ENCODE data around the gene LPCAT4.
"Not testable (repeated sequence)": the region's sequence is repeated elsewhere in the genome, so short reads cannot be mapped to it uniquely, and the experiment has no call there.

The LPCAT4 gene

DNA sequence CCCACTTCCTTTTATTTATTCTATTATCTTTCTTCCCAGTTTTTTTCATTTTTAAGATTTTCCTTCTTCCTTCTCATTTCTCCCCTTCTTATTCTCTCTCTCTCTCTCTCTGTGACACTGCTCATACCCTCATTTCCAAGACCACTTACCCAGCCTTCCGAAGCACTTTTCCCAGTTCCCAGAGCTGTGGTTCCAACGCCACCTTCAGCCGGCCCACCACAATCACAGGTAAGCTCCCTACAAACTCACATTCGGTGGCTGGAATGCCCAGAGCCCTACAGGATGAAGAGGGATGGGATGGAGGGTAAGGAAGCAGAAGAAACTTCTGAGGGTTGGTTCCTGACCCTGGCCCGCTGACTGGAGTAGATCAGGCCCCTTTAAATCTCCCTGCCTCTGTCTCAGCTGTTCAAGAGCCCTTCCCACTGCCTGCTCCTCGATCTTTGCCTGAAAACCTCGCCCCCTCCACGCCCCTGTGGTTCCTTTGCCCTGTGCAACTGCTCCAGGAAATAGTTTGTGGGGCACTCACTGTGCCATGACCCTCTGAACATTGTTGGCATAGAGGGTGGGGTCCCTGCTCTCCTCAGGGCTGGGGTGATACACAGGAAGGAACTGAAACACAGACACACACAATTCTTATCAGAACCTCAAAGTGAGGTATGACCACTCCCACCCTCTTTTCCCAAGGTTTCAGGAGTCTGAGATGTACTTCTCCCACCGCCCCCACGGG, 4.8 kb downstream of the LPCAT4 start:
- DNase-seq: no peak

DNA sequence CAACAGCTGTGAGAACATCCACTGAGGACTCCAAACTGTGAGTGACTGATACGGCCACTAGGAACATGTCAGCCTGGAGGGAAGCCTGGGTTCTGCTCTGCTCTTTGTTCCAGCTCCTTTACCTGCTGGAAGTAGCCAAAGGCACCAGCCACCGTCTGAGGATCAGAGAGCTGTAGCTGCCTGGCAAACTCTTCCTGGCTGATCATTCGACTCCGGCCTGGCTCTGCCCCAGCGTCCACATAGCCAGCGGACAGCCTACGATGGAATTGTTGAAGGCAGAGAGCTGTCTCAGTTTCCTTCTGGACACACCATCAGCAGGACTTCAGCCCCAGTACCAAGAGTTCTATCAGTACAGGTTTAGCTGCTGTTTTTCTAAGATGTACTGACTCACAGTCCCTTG, 5.7 kb downstream of the LPCAT4 start:
- DNase-seq: no peak

DNA sequence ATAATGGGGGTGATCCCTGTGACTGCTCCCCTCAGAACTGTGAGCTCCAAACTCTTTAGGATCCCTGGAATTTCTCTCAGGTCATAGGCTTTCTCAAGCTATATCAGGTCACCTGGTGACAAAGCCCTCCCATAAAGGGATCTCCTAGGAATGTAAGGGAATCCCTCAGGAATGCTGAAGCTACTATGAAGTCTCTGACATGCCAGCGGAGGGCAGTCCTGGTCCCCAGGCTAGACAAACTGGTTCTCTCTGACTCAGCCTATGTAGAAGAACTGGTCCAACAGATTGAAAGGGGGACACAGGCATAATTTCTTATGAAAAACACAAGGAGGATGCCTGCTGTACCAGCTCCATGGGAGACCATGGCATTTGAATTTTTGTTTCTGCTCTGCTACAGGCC, 6.7 kb downstream of the LPCAT4 start:
- DNase-seq: no peak

DNA sequence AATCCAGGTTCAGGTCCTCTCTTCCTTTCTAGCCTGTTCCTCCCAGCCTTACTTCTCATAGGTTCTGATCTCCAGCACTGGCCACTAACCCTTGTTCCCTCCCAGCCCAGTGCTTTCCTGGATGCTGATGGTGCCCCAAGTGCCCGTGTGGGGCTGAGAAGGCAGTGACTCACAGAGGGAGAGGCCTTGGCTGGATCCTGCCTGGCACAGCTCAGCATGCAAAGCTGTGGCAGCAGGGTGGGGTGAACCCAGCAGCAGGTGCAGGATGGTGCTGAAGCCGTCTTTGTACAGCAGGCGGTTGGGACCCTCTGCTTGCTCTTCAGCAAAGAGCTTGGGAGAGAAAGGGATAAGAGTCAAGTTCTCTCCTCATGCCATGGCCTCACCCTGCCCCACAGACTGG, 7.6 kb downstream of the LPCAT4 start:
- no peak for DNase-seq

DNA sequence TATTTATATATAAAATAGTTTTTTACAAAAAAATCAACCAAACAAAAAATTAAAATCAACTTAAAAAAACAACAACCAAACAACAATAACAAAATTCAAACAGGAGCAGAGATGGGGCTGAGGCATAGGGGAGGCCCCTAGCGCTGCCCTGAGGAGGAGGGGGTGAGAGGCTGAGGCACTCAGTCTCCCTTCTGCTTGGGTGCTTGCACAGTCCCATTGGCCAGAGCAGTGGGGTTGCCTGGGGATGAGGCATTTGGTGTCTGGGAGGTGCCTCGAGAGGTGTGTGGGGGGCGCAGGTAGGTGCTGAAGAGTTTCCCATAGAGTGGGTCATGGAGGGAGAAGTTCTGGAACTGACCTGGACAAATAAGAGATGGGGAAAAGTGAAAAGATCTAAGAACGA, 8.0 kb downstream of the LPCAT4 start:
- no peak for DNase-seq

DNA sequence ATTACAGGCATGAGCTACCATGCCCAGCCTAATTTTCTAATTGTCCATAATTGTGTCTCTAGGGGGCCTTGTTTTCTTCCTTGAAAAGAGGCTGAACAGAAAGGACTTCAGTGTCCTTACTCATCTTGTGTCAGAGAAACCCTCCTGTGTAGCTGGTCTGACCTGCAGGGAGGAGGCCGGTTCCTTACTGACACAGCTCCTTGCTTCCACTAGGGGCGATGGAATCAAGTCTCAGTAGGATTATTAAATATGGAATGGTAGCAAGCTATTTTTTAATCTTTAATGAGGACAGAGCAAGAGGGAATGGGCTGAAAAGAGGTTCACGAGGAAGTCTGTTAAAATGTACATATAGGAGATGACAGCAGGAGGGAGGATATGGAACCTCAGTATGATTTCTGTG, 8.6 kb downstream of the LPCAT4 start:
- DNase-seq: no peak

DNA sequence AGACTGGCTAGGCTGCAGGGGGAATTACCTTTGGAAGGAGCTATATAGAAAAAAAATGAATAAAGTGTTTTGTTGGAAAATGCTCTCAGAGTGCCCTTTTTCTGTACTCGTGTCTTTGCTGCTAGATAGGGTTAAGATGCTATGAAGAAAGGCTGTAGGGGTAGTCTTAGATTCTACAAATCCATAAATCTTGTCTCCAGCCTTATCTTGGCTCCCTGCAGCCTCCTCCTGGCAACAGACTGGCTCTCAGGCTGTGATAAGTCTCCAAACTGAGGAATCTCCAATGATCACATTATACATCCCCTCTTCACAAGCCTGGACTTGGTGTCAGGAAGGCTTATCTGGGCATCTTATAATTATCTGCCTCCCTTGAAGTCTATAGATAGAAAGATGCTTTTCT, 9.3 kb downstream of the LPCAT4 start:
- no peak for DNase-seq

DNA sequence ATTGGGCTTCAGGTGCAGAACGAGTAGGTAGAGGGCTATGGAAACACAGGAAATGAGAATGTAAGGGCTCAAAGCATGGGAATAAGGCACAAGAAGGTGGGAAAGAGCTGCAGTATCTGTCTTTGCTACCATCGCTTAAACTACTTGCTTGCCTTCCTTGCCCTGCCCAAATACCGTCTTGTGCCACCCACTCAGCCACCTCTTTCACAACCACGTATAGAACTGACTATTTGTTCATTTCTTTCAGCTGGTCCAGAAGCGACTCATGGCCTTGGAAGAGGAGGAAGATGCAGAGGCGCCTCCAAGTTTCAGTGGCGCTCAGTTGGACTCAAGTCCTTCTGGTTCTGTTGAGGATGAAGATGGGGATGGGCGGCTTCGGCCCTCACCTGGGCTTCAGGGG, 11.8 kb downstream of the LPCAT4 start:
- DNase-seq: no peak

DNA sequence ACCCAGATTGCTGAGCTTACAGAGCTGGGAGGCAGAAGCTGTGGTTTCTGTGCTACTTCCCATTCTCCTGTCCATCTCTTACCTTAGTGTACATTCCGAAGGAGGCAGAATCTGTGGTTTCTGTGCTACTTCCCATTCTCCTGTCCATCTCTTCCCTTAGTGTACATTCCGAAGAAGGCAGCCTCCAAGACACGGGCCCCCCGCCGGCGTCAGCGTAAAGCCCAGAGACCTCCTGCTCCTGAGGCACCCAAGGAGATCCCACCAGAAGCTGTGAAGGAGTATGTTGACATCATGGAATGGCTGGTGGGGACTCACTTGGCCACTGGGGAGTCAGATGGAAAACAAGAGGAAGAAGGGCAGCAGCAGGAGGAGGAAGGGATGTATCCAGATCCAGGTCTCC, 12.7 kb downstream of the LPCAT4 start:
- no peak for DNase-seq

DNA sequence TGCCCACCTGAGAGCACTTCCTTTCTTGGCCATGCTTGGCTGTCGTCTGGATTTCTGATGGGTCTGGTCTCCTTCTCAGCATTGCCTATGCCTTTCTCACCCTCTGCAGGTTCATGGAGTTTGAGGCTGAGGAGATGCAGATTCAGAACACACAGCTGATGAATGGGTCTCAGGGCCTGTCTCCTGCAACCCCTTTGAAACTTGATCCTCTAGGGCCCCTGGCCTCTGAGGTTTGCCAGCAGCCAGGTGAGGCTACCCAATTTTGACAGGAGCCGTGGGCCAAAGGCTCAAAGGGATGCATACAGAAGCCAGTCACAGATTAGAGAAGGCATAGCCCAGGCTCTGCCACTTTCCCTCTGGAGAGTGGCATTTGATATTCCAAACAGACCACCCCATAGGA, 13.4 kb downstream of the LPCAT4 start:
- no peak for DNase-seq

DNA sequence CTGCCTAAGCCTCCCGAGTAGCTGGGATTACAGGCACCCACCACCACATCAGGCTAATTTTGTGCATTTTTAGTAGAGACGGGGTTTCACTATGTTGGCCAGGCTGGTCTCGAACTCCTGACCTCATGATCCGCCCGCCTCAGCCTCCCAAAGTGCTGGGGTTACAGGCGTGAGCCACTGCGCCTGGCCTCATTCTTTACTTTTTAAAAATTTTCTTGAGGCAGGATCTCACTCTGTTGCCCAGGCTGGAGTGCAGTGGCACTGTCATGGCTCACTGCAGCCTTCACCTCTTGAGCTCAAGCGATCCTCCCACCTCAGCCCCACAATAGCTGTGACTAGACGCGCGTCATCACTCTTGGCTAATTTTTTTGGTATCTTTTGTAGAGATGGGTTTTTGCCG, 14.0 kb downstream of the LPCAT4 start:
- DNase-seq: not testable (repeated sequence)

DNA sequence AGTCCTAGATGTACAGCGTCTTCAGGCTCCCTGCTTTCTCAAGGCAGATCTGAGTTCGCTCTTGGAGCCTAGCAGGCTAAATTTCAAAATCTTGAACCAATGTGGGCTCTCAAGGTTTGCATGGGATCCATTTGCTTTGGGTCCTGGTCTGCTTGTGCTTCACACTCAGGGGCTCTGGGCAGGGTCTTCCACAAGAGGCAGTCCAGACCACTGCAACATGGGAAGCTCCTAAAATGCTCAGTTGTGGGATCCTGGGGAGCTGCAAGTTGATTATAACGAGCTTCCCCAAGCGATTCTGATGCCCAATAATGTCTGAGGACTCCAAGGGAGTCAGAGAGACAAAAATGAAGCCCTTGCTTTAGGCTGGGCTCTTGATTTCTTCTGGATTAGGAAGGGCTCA, 17.2 kb downstream of the LPCAT4 start:
- no peak for DNase-seq

DNA sequence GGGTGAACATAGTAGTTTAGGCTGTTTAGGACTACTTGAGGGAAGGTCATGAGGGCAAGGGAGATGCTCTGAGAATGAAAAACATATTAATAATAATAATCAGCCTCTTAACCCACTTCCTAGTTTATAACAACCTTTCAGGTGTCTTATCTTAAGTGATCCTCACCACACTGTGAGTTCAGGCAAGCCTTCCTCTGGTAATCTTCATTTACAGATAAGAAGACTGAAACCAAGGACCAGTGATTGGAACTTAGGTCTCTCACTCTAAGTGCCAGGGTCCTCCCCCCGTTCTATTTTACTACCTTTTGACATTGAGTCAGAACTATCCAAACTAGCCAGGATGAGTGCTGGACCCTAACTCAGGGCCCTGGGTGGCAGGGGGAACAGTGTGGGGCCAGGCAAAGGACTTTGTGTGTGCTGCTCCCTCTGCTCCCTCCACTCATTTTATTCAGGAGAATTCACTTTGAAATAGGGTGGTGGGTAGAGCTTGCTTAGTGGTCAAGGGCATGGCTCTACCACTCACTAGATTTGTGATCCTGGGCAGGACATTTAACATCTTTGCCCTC, 18.2 kb downstream of the LPCAT4 start:
- no peak for DNase-seq

DNA sequence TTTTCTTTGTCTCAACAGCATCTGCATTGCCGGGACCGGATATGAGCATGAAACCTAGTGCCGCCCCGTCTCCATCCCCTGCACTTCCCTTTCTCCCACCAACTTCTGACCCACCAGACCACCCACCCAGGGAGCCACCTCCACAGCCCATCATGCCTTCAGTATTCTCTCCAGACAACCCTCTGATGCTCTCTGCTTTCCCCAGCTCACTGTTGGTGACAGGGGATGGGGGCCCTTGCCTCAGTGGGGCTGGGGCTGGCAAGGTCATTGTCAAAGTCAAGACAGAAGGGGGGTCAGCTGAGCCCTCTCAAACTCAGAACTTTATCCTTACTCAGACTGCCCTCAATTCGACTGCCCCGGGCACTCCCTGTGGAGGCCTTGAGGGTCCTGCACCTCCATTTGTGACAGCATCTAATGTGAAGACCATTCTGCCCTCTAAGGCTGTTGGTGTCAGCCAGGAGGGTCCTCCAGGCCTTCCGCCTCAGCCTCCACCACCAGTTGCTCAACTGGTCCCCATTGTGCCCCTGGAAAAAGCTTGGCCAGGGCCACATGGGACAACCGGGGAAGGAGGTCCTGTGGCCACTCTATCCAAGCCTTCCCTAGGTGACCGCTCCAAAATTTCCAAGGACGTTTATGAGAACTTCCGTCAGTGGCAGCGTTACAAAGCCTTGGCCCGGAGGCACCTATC, 18.9 kb downstream of the LPCAT4 start:
- no peak for DNase-seq

DNA sequence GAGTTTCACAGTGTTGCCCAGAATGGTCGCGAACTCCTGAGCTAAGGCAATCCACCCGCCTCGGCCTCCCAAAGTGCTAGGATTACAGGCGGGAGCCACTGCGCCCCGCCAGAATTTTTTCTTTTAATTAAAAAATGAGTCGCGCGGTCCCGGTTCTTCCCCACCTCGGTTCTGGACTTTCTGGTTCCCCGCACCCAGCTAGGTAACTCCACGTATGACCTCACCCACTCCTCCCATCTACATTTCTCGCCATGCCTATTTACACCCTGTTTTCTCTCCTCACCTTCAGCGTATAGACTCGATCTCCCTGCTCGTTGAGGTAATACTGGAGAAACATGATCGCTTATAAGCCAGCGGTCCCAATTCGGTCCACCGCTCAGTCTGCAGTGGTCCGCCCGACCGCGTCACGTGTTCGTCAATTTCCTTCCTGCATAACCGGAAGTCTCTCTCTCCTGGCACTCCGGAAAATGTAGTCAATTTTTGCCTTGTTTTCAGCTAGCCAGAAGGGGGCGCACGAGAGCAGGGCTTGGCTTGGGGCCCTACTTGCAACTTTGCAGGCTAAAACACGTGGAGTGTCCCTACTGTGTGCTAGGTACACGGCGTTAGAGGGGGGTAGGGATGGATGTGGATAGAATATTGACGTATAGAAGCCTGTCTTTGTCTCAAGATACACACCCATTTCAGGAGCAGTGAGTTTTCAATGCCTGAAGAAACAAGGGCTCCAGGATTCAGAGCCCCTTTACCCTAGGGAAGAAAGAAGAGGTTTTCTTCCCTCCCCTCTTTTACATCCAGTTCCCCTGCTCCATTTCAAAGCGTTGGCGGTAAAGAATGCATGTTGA, 24.0 kb downstream of the LPCAT4 start, which contains the start of the genes NOP10 and NUTM1:
TSS of gene NOP10 (minus strand) at position 400 of the 839 bp plus-strand sequence. CDS start at position 337, 63 bp downstream.
TSS of gene NUTM1 (plus strand) at position 579 of the 839 bp plus-strand sequence. CDS start 382 bp downstream, outside the sequence.
- DNase-seq: peak; percentile 98

DNA sequence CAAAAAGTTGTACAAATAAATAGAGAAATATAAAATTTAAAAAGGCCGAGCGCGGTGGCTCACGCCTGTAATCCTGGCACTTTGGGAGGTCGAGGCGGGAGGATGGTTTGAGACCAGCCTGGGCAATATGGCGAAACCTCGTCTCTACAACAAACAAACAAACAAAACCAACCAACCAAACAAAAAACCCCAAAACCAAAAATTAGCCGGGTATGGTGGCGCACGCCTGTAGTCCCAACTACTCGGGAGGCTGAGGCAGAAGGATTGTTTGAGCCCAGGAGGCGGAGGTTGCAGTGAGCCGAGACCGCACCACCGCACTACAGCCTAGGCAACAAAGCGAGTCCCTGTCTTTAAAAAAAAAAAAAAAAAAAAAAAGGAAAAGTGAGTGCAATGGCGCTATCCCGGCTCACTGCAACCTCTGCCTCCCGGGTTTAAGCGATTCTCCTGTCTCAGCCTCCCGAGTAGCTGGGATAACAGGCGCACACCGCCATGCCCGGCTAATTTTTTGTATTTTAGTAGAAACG, 24.7 kb downstream of the LPCAT4 start:
- DNase-seq: not testable (repeated sequence)

DNA sequence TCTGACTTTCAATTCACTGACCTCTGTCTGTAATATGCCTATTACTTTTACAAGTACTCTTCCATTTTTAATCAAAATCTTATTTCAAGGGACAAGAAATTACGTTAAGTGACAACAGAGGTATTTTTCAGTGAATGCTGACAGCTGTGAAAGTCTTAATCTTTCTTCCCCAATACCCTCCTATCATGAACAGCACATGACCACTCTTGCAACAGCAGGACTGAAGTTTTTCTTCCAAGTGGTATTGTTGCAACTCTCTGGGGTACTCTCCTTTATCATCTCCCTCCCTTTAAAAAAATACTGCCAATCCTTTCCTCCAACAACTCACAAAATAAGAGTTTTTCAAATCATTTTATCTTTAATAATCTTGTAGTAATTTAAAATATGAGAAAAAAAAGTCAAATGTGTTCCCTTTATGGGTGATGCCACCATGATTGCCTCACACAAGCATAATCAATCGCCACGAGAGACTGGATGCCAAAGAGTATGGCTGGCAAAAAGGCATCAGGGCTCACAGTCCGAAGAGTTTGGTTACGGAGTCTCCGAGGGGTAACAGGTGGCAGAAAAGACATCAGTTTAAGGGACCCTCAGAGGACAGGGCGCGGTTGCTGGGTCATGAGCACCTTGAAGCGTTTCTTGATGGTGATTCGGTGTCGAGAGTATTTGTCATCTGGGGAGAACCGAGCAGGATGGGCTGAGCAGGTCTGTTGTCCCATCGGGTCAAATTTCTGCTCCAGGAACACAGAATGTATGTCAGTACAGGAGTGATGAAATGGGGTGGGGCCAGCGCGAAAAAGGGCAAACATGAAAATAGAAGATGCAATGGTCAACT, 25.4 kb downstream of the LPCAT4 start:
- no peak for DNase-seq

DNA sequence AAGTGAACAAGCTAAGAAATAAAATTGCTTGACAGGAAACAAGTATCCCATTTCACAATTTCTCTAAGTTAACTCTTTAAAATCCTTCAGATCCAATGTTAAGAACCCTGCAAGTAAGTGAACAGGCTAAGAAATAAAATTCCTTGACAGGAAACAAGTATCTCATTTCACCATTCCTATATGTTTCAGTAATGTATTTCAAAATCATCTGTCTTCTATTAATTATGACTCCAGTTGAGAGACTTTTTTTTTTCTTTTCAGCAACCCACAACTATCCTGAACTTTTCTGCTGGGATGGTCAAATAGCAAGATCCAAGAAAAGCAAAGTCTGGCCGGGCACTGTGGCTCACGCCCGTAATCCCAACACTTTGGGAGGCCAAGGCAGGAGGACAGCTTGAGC, 27.1 kb downstream of the LPCAT4 start:
- DNase-seq: no peak

DNA sequence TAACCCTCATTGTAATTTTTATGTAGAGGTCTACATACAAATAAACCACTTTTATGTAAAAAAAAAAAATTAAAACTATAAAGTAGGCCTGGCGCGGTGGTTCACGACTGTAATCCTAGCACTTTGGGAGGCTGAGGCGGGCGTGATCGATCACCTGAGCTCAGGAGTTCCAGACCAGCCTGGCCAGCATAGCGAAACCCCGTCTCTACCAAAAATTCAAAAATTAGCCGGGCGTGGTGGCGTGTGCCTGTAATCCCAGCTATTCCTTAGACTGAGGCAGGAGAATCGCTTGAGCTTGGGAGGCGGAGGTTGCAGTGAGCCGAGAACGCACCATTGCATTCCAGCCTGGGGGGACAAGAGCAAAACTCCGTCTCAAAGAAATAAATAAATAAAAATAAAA, 28.6 kb downstream of the LPCAT4 start:
- DNase-seq: no peak

DNA sequence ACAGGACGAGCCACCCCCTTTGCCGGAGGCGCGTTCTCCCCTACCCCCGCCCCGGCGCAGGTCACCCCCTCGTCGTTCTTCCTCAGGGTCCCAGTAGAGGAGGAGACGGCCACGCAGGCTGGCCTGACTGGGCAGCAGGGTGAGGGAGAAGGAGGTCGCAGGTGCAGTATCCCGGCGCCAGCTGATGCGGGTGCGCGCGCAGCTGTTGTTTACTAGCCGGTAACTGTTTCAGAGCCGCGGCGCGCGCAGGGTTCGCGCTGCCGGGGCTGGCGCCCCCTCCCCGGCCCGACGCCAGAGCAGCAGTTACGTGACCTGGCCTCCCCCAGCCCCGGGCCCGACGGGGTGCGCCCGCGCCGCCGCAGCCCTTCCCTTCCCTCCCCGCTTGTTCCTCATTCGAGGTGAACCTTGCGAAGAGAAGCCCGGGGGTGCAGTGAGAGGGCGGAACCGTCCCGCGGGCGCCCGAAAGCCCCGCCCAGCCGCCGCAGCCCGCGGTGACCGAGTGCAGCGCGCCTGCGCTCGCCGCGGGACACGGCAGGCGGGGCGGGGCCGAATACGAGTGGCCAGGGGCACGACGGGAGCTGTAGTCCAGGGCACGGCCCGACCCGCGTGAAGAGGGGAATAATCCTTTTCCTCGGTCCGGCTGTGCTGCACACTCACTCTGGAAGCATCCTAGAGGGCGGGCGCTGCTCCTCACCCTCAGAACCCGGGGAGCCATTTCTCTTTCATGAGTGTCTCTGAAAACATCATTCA, 29.3 kb downstream of the LPCAT4 start, which contains the start of gene SLC12A6:
TSS of gene SLC12A6 (minus strand) at position 225 of the 750 bp plus-strand sequence. CDS start 1,101 bp downstream, outside the sequence.
- DNase-seq: peak; percentile 97

DNA sequence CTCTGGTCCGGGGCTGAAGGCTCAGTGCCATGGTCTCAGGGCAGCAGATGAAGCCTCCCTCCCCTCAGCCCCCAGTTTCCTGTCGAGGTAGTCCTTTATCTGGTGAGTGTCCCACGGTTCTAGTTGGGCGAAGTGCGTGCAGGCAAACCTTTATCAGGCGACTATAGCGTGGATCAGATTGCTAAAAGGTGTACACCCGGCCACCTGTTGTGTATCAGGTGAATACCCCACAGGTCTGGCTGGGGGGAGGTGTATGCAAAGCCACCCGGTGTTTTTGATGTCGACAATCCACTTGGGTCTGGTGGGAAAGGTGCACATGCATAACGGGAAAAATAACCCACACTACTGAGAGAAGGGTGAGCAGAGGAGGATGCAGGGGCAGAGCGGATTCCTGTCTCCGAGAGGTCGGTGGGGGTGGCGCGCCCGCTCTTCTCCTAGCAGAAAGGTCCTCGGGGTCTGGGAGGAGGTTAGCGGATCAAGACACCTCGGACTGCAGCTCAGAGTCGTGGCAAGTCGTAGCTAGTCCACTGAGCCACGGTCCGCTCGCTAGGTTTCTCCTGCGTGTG, 29.9 kb downstream of the LPCAT4 start:
- DNase-seq: peak; percentile 76
